IPS DF 6.9 (cell line): ENCODE data around the gene LITAF.
"Not testable (repeated sequence)": the region's sequence is repeated elsewhere in the genome, so short reads cannot be mapped to it uniquely, and the experiment has no call there.

Source experiments
- DNase-seq: peaks from one replicate; pipeline ENCODE4 v3.0.0-alpha.2; 2013; ENCODE audit warnings: low read depth, low spot score
- H3K27ac ChIP-seq: one replicate; pipeline ENCODE4 v1.5.1; 2013; ENCODE audit warnings: low read length, control low read depth
- H3K27me3 ChIP-seq: 2 replicates; pipeline ENCODE4 v1.6.1; 2013; ENCODE audit warnings: mild to moderate bottlenecking, low read length; ENCODE audit not compliant: control insufficient read depth, insufficient read depth
- H3K36me3 ChIP-seq: 2 replicates; pipeline ENCODE4 v1.6.1; 2013; ENCODE audit warnings: low read length; ENCODE audit not compliant: control insufficient read depth, insufficient read depth
- H3K4me1 ChIP-seq: 2 replicates; pipeline ENCODE4 v1.6.1; 2013; ENCODE audit warnings: low read length; ENCODE audit not compliant: control insufficient read depth, insufficient read depth
- H3K4me3 ChIP-seq: 2 replicates; pipeline ENCODE4 v1.5.1; 2013; ENCODE audit warnings: mild to moderate bottlenecking, low read length
- H3K9me3 ChIP-seq: 2 replicates; pipeline ENCODE4 v1.6.1; 2013; ENCODE audit warnings: low read length, inconsistent platforms; ENCODE audit not compliant: control insufficient read depth, insufficient read depth
- WGBS: extraction: QIAGEN DNeasy Blood & Tissue Kit; methylation state at CpG from one replicate; pipeline ENCODE4 v1.1.7; 2013; ENCODE audit warnings: mixed read lengths, missing lambda C conversion rate; ENCODE audit not compliant: insufficient read length, insufficient coverage; 5-methylcytosine and 5-hydroxymethylcytosine counted together

Gene LITAF

DNA sequence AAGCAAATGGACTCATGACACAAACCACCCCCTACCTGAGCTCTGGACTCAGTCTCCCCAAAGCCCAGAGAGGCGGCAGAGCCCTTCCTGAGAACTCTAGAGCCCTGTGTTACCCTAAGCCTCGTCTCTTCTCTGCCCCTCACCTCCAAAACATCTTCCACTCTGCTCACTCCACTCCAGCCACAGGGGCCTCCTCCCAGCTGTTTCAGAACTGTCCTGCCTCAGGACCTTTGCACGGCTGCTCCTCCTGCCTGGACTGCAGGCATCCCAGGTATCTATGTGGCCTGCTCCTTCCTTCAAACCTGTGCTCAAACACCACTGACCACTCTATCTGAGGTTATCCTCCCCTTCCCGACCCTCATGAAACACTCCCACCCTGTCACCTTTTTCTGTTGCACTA lies 12.9 kb upstream of the LITAF start:
- Histone ChIP-seq H3K4me1 (peaks cover 4% of the 10 kb centered on the region), H3K9me3 (no peaks in the 10 kb centered on the region), H3K27ac (no peak overlapping the region), H3K36me3 (no peaks in the 10 kb centered on the region), H3K27me3 (no peaks in the 10 kb centered on the region), H3K4me3 (no peak overlapping the region)
- no peak for DNase-seq
- no CpG with 5 or more reads among the region's 4 CpGs for WGBS

DNA sequence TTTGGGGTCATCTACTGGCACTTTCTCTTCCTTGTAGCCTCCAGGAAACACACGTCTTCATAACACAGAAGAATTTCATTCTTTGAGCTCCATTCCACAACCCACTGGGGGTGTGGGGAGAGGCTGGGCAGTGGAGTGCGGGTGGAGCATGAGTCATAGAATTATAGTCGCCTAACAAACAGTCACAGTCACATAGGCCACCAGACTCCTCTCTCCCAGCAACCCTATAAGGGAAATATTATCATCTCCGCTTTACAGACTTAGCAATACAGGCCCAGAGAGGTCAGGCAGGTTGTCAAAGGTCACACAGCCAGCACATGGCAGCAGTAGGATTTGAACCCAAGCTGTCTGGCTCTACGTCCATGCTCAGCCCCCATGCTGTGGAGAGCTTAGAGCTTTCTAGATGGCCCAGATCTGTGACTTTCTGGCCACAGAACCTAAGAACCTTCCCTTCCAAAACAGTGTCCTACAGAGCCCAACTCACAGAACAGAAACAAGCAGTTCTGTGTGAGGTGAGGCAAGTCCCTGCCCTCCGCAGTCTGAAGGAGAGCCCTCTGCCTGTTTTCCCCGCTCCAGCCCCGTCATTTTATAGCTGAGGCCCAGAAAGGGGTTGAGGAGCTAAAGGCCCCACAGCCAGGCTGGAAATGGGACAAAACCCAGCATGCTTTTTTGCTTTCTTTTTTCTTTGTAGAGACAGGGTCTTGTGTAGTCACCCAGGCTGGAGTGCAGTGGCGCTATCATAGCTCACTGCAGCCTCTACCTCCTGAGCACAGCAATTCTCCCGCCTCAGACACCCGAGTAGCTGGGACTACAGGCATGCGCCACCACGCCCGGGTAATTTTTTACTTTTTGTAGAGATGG lies 10.7 kb upstream of the LITAF start:
- Histone ChIP-seq H3K27me3 (no peaks in the 10 kb centered on the region), H3K36me3 (no peaks in the 10 kb centered on the region), H3K9me3 (no peaks in the 10 kb centered on the region), H3K27ac (no peak overlapping the region), H3K4me3 (no peak overlapping the region), H3K4me1 (peaks cover 4% of the 10 kb centered on the region)
- no peak for DNase-seq
- WGBS = no CpG with 5 or more reads among the region's 14 CpGs

DNA sequence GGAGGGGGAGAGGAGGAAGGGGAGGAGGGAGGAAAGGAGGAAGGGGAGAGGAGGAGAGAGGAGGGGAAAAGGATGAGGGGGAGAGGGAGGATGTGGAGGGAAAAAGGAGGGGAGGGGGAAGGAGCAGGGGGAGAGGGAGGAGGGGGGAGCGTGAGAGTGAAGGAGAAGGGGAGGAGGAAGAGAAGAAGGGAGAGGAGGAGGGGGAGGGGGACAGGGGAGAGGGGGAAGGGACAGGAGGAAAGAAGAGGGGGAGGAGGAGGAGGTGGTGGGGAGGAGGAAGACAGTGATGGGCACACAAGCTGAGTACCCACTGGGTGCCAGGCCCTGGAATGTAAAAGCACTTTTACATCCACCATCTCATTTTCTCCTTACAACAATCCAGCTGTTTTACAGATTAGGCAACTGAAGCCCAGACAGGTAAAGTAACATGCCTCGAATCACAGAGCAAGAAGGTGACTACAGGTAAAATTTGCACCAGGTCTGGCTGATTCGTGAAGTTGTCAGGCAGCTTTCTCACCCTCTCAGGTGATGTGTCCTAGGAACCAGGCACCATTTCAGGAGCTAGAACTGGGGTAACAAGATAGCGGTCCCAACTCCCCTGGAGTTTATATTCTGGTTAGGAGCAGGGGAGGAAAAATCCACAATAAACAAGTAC lies 10.0 kb upstream of the LITAF start:
- peaks cover 4% of the 10 kb centered on the region for H3K4me1 ChIP-seq
- no CpG with 5 or more reads among the region's 4 CpGs for WGBS

DNA sequence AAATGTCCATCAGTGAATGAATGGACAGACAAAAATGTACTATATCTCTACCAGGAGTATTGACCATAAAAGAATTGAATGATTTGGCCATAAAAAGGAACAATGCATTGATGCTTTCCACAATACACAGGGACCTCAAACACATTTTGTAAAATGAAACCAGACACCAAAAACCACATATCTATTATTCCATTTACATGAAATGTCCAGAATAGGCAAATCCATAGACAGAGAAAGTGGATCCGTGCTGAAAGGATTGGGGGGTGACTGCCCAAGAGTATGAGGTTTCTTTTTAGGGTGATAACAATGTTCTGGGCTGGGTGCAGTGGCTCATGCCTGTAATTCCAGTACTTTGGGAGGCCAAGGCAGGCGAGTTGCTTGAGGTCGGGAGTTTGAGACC lies 6.9 kb upstream of the LITAF start:
- no CpG with 5 or more reads among the region's 3 CpGs for WGBS
- Histone ChIP-seq H3K27ac (no peak overlapping the region), H3K4me1 (peaks cover 4% of the 10 kb centered on the region), H3K27me3 (no peaks in the 10 kb centered on the region), H3K9me3 (no peaks in the 10 kb centered on the region), H3K4me3 (no peak overlapping the region), H3K36me3 (no peaks in the 10 kb centered on the region)
- no peak for DNase-seq

More for the DNA sequence above, 10.0 kb upstream of the LITAF start:
- Histone ChIP-seq H3K9me3 (no peaks in the 10 kb centered on the region), H3K27ac (no peak overlapping the region), H3K36me3 (no peaks in the 10 kb centered on the region), H3K4me3 (no peak overlapping the region), H3K27me3 (no peaks in the 10 kb centered on the region)
- DNase-seq = no peak

DNA sequence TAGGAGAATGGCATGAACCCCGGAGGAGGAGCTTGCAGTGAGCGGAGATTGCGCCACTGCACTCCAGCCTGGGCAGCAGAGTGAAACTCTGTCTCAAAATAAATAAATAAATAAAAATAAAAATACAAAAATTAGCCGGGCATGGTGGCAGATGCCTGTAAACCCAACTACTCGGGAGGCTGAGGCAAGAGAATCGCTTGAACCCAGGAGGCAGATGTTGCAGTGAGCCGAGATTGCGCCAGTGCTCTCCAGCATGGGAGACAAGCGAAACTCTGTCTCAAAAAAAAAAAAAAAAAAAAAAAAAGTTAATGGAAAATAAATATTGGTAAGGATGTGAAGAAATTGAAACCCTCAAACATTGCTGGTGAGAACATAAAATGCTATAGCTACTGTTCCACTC lies 6.4 kb upstream of the LITAF start:
- DNase-seq, H3K27me3 ChIP-seq, H3K9me3 ChIP-seq, H3K27ac ChIP-seq, H3K4me1 ChIP-seq, H3K36me3 ChIP-seq, H3K4me3 ChIP-seq: not testable (repeated sequence)
- WGBS = no CpG with 5 or more reads among the region's 9 CpGs

DNA sequence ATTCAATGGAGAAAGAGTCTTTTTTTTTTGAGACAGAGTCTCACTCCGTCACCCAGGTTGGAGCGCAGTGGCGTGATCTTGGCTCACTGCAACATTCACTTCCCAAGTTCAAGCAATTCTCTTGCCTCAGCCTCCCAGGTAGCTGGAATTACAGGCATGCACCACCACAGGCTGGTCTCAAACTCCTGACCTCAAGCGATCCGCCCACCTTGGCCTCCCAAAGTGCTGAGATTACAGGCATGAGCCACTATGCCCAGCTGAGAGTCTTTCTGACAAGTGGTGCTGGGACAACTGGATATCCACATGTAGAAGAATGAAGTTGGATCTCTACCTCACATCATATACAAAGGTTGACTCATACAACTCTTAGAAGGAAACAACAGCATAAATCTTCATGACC lies 4.9 kb upstream of the LITAF start:
- H3K9me3 ChIP-seq, H3K36me3 ChIP-seq, H3K4me3 ChIP-seq, H3K27ac ChIP-seq, DNase-seq, H3K4me1 ChIP-seq, H3K27me3 ChIP-seq: not testable (repeated sequence)
- WGBS = no CpG with 5 or more reads among the region's 5 CpGs

DNA sequence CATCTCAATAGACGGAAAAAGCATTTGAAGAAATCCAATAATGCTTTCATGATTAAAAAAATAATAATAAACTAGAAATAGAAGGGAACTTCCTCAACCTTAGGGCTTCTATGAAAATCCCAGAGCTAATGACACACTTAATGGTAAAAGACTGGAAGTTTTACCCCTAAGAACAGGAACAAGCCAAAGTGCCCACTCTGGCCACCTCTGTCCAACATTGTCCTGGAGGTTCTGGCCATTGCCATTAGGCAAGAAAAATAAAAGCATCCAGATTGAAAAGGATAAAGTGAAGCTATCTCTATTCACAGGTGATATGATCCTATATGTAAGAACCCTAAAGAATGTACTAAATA lies 2.5 kb upstream of the LITAF start:
- DNase-seq = no peak
- H3K9me3 ChIP-seq = no peaks in the 10 kb centered on the region
- H3K4me1 ChIP-seq = peaks cover 7% of the 10 kb centered on the region
- no CpG with 5 or more reads among the region's 1 CpG for WGBS
- no peak overlapping the region for H3K4me3 ChIP-seq
- no peak overlapping the region for H3K27ac ChIP-seq
- H3K27me3 ChIP-seq = peaks cover 3% of the 10 kb centered on the region
- H3K36me3 ChIP-seq = peaks cover 3% of the 10 kb centered on the region; the same call in 1 of the 2 replicates

DNA sequence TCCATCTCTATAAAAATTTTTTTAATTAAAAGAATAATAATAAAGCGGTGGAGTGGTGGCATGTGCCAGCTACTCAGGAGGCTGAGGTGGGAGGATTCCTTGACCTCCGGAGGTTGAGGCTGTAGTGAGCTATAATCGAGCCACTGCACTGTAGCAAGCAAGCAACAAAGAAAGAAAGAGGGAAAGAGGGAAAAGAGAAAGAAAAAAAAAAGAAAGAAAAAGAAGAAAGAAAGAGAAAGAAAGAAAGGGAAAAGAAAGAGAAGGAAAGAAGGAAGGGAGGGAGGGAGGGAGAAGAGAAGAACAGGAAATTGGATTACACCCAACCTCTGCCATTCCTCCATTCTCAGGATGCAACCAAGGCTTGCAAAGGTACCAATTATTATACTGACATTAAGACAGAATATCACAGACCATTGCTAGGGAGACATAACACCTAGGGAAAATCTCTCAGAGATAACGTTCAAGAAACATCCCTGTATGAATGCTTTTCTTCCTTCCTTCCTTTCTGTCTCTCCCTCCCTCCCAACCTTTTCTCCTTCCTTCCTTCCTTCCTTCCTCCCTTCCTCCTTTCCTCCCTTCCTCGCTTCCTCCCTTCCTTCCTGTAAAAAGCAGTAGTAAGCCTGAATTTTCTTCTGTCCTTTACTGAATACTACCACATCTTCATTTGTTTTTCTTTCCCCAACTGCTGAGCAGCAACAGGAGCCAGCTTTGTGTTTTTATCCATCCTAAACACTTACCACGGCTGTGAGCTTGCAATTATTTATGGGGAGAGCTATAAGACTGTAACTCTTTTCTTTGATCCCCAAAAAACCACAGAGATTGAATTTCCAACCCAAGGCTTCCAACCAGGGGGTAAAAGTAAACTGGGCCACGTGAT lies 1.8 kb upstream of the LITAF start:
- H3K4me1 ChIP-seq = peaks cover 10% of the 10 kb centered on the region
- H3K27ac ChIP-seq = no peak overlapping the region
- peaks cover 4% of the 10 kb centered on the region for H3K27me3 ChIP-seq
- no peak for DNase-seq
- H3K36me3 ChIP-seq = peaks cover 3% of the 10 kb centered on the region; the same call in 1 of the 2 replicates
- no peaks in the 10 kb centered on the region for H3K9me3 ChIP-seq
- no peak overlapping the region for H3K4me3 ChIP-seq
- 86% methylated on average over 1 of the region's 7 CpGs for WGBS

DNA sequence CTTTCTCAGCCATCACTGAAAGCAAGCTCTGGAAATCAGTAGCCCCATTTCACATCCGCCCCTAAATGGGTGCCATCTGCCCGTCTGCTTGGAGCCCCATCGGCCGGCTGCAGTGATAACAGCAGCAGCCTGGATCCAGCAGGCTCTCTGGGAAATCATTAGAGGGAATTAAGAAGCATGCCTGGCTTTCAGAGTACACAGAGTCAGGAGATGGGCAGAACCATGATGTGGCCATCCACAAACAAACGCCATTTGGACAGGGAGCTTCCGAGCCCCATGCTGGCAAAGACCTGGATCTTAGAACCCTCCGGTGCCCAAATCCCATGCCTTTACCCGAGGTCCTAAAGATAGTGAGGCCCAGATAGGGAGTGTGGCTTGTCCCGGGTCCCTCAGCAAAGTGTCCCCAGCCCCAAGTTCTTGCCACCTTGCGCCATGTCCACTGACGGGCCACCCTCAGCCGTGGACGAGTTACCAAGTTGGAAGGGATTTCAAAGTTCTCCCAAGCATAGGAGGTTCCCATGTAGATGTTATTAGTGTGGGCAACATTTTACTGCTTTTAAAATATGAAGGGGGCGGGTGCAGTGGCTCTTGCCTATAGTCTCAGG lies 1.0 kb upstream of the LITAF start:
- H3K4me3 ChIP-seq = no peak overlapping the region
- no CpG with 5 or more reads among the region's 14 CpGs for WGBS
- H3K4me1 ChIP-seq = peaks cover 11% of the 10 kb centered on the region
- peaks cover 4% of the 10 kb centered on the region for H3K27me3 ChIP-seq
- no peak overlapping the region for H3K27ac ChIP-seq
- peaks cover 3% of the 10 kb centered on the region; the same call in 1 of the 2 replicates for H3K36me3 ChIP-seq
- no peak for DNase-seq
- no peaks in the 10 kb centered on the region for H3K9me3 ChIP-seq

DNA sequence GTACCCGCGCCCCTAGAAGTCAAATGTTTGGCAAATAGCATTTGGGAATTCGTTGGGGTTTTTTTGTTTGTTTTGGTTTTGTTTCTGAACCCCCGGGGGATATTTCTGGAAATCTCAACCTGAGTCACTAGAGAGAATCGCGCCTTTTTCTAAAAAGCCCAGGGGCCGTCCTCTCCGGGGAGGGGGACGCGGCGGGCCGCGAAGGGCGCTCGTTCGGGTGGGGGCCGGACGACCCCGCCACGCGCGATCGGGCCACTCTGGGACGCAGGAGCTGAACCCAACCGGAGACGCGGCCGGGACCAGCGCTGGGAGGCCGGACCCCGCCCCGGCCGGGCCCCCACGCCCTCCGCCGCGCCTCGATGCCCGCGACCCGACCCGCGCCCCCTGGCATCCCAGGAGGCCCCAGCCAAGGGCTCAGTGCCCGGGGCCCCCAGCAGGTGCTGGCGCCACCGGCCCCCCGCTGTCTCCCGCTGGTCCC lies 302 bp downstream of the LITAF start:
- H3K27ac ChIP-seq = no peak overlapping the region
- H3K9me3 ChIP-seq = no peaks in the 10 kb centered on the region
- peaks cover 3% of the 10 kb centered on the region; the same call in 1 of the 2 replicates for H3K36me3 ChIP-seq
- DNase-seq = no peak
- no CpG with 5 or more reads among the region's 48 CpGs for WGBS
- H3K27me3 ChIP-seq = peaks cover 4% of the 10 kb centered on the region
- H3K4me3 ChIP-seq = peak overlapping the region; percentile 55
- peaks cover 11% of the 10 kb centered on the region for H3K4me1 ChIP-seq
